ENCODE results near the gene ZC3H18. TPM values are rescaled to one million over a fixed set of nuclear protein-coding genes. Genes with fewer than 3 reads are reported as not detected.

ZC3H18 gene
- total and polyA plus RNA-seq, 2 of the 4 experiments (the other 2 are of a cell fraction) = 3.4 to 21.3 TPM

GRCh38 chr16:88527937-88528743, 42.1 kb upstream of the ZC3H18 start:
- Histone ChIP-seq H3K4ac (ENCODE audit: low read depth, low read length) (no peak overlapping the region), H3K36me3 (ENCODE audit: control insufficient read depth, insufficient read depth, low read length) (peaks cover 4% of the 10 kb centered on the region; the same call in 1 of the 2 replicates), H3K79me1 (ENCODE audit: low read depth in 1 of 2, low read length in 2 of 2) (no peaks in the 10 kb centered on the region; a peak in 1 of 4 replicates), H3K56ac (ENCODE audit: extremely low read depth, insufficient read depth, low read length) (no peak overlapping the region), H3K4me1 (ENCODE audit: control insufficient read depth, insufficient read depth, low read length) (peaks cover 1% of the 10 kb centered on the region; the same call in 1 of the 2 replicates), H2BK15ac (ENCODE audit: low read depth, low read length) (no peak overlapping the region), H2AK9ac (replicated peaks; ENCODE audit: low read depth, low read length, poor library complexity) (no peak overlapping the region), H2BK20ac (ENCODE audit: low read depth, low read length) (no peak overlapping the region), H3K4me2 (ENCODE audit: low read depth, low read length) (no peak overlapping the region), H3K9me1 (ENCODE audit: insufficient read depth, low read length) (no peaks in the 10 kb centered on the region), H3K27me3 (ENCODE audit: control insufficient read depth, insufficient read depth, low read length) (no peaks in the 10 kb centered on the region), H3K14ac (replicated peaks; ENCODE audit: low read depth, low read length) (no peak overlapping the region), H3K9me3 (ENCODE audit: control insufficient read depth, insufficient read depth, low read length) (no peaks in the 10 kb centered on the region), H4K5ac (ENCODE audit: low read depth, low read length) (no peak overlapping the region), H2BK5ac (ENCODE audit: low read depth, low read length, poor library complexity, severe bottlenecking) (no peak overlapping the region), H3K23ac (ENCODE audit: low read depth, low read length) (no peak overlapping the region), H3K4me3 (ENCODE audit: insufficient read depth, low read depth, low read length) (no peak overlapping the region), H2AK5ac (ENCODE audit: low read depth, low read length) (no peak overlapping the region), H4K8ac (ENCODE audit: low read depth in 2 of 2, low read length in 2 of 2) (0 out of 4 replicates have a peak overlapping the region, but pooled peaks of 1 of the 2 experiments have one; percentile 20), H3K9ac (ENCODE audit: low read depth, low read length) (no peak overlapping the region), H4K20me1 (ENCODE audit: insufficient read depth, low read length) (peaks cover 3% of the 10 kb centered on the region; the same call in 1 of the 2 replicates), H4K91ac (ENCODE audit: insufficient read depth, low read depth, low read length) (no peak overlapping the region), H2BK120ac (ENCODE audit: low read depth, low read length) (no peak overlapping the region), H3K27ac (ENCODE audit: insufficient read depth, low read length) (no peak overlapping the region), H2AFZ (replicated peaks; ENCODE audit: low read length, poor library complexity) (no peak overlapping the region), H3K18ac (ENCODE audit: low read depth, low read length) (no peak overlapping the region)
- no TSS peak for BruUV-seq (replicated peaks)
- in situ Hi-C loops (cut with MboI; ENCODE audit: low sequenced_read_pairs) (no loop called here), intact Hi-C loops (cut with micrococcal nuclease) (loop anchor here (1.0 kb wide), 1 partner anchor 85 kb away; no protein-coding TSS in a partner anchor), dilution Hi-C loops (cut with HindIII; ENCODE audit: low sequenced_read_pairs, unreplicated experiment) (no loop called here)
- no peak for DNase-seq
- no peak for ATAC-seq (ENCODE audit: low read depth)
- WGBS, 2 experiments (ENCODE audit: extremely low coverage in 2 of 2, insufficient read length in 1 of 2) = 76% methylated on average over 20 of the region's 30 CpGs; no CpG with 5 or more reads in 1 of the 2 experiments
- CTCF ChIA-PET = no interaction called here
- POLR2A ChIA-PET (ENCODE audit: unreplicated experiment) = no interaction called here
- TF ChIP-seq, protein P1, sequence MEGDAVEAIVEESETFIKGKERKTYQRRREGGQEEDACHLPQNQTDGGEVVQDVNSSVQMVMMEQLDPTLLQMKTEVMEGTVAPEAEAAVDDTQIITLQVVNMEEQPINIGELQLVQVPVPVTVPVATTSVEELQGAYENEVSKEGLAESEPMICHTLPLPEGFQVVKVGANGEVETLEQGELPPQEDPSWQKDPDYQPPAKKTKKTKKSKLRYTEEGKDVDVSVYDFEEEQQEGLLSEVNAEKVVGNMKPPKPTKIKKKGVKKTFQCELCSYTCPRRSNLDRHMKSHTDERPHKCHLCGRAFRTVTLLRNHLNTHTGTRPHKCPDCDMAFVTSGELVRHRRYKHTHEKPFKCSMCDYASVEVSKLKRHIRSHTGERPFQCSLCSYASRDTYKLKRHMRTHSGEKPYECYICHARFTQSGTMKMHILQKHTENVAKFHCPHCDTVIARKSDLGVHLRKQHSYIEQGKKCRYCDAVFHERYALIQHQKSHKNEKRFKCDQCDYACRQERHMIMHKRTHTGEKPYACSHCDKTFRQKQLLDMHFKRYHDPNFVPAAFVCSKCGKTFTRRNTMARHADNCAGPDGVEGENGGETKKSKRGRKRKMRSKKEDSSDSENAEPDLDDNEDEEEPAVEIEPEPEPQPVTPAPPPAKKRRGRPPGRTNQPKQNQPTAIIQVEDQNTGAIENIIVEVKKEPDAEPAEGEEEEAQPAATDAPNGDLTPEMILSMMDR (conservative IDR thresholded peaks at IDR 0.05; ENCODE audit: low read depth, low read length) = no peak
- TF ChIP-seq SMC3 (IDR thresholded peaks at IDR 0.05; ENCODE audit: low read depth, low read length) (no peak), RAD21 (IDR thresholded peaks at IDR 0.05; ENCODE audit: low read length) (no peak), MXI1 (IDR thresholded peaks at IDR 0.05; ENCODE audit: borderline replicate concordance, low read depth, low read length) (no peak), CEBPB (IDR thresholded peaks at IDR 0.05; ENCODE audit: low read depth, low read length) (no peak), POLR2A (IDR thresholded peaks at IDR 0.05; ENCODE audit: low read depth, low read length) (no peak), NFE2L2 (IDR thresholded peaks at IDR 0.05; ENCODE audit: low read depth, low read length) (no peak), BHLHE40 (IDR thresholded peaks at IDR 0.05; ENCODE audit: low read depth, low read length) (no peak), MAFK (IDR thresholded peaks at IDR 0.05; ENCODE audit: low read depth, low read length) (no peak), ELK1 (IDR thresholded peaks at IDR 0.05; ENCODE audit: borderline replicate concordance, low read depth, low read length) (no peak), CHD1 (IDR thresholded peaks at IDR 0.05; ENCODE audit: low read depth, low read length) (no peak), RCOR1 (IDR thresholded peaks at IDR 0.05; ENCODE audit: insufficient replicate concordance, low read length) (no peak), MAZ (IDR thresholded peaks at IDR 0.05; ENCODE audit: borderline replicate concordance, low read depth, low read length) (no peak), RFX5 (IDR thresholded peaks at IDR 0.05; ENCODE audit: low read depth, low read length) (no peak)
- TF ChIP-seq, protein P2, sequence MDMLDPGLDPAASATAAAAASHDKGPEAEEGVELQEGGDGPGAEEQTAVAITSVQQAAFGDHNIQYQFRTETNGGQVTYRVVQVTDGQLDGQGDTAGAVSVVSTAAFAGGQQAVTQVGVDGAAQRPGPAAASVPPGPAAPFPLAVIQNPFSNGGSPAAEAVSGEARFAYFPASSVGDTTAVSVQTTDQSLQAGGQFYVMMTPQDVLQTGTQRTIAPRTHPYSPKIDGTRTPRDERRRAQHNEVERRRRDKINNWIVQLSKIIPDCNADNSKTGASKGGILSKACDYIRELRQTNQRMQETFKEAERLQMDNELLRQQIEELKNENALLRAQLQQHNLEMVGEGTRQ (IDR thresholded peaks at IDR 0.05; ENCODE audit: low read depth, low read length) = no peak
